SKM-1 treated with dmso at 0.1 percent for 144 hours (cell line): Measurements from ENCODE around the gene AIF1.

Experiments
- DNase-seq: peaks from one replicate; lab custom pipeline; 2025; ENCODE audit not compliant: unreplicated experiment; lab: John Stamatoyannopoulos, UW

Gene AIF1

DNA sequence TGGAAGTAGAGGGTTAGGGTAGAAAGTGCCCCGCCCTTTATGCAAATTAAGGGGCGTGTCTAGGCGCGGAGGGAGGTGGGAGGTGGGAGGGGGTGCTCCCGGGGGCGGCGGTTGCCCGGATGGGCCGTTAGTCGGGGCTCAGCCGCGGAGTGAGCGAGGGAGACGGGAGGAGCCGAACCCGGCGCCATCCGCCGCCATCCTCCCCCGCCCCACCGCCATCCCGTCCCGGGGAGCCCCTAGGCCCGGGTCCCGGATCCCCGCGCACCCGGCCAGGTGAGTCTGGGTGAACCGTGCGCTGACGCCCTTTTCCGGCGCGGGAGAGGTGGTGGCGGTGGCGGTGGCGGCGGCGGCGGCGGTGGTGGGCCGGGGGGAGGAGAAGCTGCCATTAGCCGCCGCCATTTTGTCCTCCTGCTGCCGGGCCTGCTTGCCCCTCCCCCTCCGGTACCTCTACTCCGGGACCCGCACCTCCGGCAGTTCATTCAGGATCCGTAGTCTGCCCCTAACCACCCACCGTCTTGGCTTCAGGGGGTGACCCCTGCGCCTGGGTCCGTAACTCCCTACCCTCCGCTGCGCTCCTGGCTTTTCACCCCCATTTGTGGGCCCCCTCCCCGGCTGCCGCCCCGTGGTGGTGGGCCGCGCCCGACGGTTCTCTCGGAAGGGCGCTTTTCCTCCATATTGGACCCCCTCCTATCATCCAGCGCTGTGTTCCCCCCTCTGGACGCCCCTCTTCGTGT is 5.7 kb downstream of the AIF1 start, which contains the start of gene PRRC2A:
Gene PRRC2A, plus strand, starts transcription at position 130 of the 734 bp plus-strand sequence. CDS start 2,075 bp downstream, outside the sequence.
- peak; percentile 63 for DNase-seq

DNA sequence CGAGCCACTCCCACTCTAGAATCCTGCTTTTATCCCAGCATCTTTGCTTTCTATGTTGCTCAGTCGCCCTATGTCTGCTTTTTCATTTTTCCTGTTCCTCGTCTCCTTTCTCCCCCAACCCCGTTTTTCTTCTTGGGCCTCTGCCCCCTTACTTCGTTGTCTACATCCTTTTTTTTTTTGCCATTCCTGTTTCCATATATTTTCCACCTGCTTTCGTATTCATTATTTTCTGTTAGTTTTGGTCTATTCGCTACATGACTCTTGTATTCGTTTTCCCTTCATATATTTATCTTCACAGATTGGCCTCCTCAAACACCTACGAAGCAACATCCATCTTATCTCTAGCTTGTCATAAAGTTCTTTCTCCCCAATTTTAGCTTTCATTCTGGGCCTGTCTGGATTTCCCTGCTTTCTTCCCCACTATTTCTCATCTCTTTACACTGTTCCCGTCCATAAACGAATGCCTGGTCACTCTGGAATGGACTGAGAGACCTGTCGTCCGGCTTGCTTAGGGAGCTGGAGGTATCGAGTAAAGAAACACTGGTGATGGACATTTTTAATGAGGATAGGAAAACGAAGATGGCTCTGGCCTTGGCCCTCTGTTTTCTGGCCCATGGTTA is 6.4 kb downstream of the AIF1 start:
- DNase-seq: no peak

DNA sequence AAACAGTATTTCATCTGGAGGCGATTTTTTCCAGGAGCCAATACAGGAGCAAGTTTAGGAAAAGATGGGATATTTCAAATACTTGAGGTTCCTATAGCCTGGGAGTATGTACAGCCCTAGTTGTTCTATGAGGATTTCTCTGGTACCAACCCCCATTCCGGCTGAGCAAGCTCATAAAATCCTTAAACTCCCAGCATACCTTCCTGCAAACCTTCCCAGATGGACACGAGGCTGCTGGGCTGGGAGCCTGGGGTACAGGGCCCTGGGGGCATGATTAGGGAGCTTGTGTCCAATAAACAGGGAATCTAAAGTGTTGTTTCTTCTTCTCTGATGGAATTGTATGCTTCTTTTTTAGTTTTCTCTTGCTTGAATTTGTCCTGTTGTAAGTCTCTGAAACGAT is 7.0 kb downstream of the AIF1 start:
- no peak for DNase-seq

DNA sequence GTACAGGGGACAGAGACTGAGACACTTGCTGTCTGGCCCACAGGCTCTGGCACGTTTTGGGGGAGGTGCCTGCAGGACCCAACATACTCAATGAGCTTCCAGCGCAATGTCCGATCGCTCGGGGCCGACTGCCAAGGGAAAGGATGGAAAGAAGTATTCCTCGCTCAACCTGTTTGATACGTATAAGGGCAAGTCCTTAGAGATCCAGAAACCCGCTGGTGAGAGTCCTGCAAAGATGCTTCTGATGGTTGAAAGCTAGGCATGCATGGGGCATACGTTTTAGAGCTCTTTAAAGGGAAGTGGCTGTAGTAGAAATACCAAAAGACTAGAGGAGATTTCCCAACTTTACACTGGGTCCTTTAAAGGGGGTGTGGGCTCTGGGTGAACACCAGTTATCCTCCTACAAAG is 7.7 kb downstream of the AIF1 start:
- DNase-seq: peak; percentile 69

DNA sequence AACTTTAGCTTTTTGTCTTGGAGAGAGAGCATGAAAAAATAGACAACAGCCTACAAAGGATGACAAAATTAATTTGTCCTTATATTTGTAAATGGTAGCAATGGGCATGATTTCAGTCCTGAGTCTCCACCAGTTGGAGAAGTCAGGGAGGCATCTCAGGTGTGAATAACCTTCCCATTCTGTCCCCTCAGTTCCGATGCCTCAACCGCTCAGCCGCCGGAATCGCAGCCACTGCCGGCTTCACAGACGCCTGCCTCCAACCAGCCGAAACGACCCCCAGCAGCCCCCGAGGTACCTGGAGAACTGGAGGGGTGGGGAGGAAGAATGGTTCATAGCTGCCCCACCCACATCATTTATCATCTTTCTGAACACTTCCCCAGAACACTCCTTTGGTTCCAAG is 9.0 kb downstream of the AIF1 start:
- no peak for DNase-seq

DNA sequence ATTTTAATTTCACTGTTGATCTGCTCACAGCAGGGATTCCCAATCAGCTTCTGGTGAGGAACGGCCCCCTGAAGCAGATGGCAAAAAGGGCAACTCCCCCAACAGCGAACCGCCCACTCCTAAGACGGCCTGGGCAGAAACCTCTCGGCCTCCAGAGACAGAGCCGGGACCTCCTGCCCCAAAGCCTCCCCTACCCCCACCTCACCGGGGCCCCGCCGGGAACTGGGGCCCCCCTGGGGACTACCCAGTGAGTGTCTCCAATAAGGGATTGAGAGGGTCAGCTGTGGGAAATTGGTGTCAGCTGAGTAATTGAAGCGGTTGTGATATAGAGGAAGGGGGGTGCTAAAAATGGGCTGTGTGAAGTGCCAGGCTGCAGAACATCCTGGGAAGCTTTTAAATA is 11.9 kb downstream of the AIF1 start:
- no peak for DNase-seq

DNA sequence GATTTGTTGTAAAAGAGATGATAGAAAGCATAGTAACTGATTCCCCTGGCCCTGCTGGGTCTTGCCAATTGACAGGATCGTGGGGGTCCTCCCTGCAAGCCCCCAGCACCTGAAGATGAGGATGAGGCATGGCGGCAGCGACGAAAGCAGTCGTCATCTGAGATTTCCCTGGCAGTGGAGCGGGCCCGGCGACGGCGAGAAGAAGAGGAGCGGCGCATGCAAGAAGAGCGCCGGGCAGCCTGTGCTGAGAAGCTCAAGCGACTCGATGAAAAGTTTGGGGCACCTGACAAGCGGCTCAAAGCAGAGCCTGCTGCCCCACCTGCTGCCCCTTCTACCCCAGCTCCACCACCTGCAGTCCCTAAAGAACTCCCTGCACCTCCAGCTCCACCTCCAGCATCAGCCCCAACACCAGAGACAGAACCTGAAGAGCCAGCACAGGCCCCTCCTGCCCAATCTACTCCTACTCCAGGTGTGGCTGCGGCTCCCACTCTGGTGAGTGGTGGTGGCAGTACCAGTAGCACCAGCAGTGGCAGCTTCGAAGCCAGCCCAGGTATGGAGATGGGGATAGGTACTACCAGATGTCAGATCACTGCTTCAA is 12.8 kb downstream of the AIF1 start:
- no peak for DNase-seq

DNA sequence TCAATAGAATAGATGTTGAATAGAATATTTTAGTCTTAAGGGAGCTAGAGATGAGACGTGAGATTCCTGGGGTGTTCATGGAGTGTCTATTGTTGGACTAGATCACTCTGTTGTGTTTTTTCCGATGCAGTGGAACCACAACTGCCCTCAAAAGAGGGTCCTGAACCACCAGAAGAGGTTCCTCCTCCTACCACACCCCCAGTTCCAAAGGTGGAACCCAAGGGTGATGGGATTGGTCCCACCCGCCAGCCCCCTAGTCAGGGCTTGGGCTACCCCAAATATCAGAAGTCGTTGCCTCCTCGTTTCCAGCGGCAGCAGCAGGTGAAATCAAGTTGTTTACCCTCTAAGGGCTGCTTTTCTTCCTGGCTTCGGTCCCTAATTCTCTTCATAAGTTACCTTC is 14.0 kb downstream of the AIF1 start:
- no peak for DNase-seq

DNA sequence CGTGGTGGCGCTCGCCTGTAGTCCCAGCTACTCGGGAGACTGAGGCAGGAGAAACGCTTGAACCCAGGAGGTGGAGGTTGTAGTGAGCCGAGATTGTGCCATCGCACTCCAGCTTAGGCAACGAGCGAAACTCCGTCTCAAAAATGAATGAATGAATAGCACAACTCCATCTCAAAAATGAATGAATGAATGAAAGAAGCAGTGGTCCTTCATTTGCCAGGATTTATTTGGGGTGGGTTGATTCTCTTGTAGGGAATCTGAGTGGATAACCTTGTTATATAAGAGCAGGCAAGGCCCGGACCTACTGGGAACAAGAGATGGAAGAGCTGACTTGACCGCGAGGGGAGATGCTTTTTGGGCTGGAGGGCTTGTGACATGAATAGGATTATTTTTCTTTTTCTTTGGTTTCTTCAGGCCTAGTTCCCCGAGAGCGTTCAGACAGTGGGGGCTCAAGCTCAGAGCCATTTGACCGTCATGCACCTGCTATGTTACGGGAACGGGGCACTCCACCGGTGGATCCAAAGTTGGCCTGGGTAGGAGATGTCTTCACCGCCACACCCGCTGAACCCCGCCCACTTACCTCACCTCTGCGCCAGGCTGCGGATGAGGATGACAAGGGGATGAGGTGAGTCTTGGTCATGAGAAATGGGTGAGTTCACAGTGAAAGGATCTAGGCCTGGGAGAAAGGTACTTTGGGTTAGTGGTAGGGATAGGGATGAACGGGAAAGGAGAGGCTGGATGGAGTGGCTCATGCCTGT is 15.3 kb downstream of the AIF1 start:
- DNase-seq: no peak

DNA sequence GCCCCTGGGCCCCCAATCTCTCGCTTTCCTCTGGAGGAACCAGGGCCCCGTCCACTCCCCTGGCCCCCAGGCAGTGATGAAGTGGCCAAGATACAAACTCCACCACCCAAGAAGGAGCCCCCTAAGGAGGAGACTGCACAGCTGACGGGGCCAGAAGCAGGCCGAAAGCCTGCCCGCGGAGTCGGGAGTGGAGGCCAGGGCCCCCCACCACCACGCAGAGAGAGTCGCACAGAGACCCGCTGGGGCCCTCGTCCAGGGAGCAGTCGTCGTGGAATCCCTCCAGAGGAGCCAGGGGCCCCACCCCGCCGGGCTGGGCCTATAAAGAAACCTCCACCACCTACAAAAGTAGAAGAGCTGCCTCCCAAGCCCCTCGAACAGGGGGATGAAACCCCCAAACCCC is 16.2 kb downstream of the AIF1 start:
- no peak for DNase-seq

DNA sequence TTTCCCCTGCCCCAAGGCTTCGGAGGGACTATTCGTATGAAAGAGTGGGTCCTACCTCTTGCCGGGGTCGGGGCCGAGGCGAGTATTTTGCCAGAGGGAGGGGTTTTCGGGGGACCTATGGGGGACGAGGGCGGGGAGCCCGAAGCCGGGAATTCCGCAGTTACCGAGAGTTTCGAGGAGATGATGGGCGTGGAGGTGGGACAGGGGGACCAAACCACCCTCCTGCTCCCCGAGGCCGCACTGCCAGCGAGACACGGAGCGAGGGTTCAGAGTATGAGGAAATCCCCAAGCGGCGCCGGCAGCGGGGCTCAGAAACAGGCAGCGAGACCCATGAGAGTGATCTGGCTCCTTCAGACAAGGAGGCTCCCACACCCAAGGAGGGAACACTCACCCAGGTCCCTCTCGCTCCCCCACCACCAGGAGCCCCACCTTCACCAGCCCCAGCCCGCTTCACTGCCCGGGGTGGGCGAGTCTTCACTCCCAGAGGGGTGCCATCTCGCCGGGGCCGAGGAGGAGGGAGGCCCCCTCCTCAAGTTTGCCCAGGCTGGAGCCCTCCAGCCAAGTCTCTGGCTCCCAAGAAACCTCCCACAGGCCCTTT is 16.7 kb downstream of the AIF1 start:
- no peak for DNase-seq

DNA sequence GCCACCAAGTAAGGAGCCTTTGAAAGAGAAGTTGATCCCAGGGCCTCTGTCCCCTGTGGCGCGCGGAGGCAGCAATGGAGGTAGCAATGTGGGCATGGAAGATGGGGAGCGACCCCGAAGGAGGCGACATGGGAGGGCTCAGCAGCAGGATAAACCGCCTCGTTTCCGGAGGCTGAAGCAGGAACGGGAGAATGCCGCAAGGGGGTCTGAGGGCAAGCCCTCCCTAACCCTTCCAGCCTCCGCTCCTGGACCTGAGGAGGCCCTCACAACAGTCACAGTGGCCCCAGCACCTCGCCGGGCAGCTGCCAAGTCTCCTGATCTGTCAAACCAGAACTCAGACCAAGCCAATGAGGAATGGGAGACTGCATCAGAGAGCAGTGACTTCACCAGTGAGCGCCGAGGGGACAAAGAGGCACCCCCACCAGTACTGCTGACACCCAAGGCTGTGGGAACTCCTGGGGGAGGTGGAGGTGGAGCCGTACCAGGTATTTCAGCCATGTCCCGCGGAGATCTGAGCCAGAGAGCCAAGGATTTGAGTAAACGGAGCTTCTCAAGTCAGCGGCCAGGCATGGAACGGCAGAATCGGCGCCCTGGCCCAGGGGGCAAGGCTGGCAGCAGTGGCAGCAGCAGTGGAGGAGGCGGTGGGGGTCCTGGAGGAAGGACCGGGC is 17.4 kb downstream of the AIF1 start:
- no peak for DNase-seq

DNA sequence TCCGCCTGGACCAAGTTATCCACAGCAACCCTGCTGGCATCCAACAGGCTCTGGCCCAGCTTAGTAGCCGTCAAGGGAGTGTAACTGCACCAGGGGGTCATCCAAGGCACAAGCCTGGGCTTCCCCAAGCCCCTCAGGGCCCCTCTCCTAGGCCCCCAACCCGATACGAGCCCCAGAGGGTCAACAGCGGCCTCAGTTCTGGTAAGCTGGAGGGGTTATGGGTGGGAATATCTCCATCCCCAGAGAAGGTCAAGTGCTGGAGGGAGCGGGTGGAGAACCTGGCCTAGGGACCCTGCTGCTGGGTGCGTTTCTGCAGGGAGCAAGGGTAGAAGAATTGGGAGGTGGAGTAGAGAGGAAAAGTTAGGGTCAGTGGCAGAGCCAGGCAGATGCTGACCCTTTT is 18.4 kb downstream of the AIF1 start:
- no peak for DNase-seq

DNA sequence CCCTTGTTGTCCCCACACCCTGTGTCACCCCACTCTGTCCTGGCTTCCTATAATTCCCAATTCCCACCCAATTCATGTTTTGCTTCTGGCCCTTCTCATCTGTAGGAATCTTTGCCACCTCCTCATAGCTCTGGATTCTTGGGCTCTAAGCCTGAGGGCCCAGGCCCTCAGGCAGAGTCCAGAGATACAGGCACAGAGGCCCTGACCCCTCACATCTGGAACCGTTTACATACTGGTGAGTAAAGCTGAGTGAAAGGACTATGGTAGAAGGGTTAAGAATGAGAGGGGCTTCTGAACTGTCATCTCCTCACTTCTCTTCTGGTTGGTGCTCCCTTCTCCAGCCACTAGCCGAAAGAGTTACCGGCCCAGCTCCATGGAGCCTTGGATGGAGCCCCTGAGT is 19.1 kb downstream of the AIF1 start:
- DNase-seq: no peak

DNA sequence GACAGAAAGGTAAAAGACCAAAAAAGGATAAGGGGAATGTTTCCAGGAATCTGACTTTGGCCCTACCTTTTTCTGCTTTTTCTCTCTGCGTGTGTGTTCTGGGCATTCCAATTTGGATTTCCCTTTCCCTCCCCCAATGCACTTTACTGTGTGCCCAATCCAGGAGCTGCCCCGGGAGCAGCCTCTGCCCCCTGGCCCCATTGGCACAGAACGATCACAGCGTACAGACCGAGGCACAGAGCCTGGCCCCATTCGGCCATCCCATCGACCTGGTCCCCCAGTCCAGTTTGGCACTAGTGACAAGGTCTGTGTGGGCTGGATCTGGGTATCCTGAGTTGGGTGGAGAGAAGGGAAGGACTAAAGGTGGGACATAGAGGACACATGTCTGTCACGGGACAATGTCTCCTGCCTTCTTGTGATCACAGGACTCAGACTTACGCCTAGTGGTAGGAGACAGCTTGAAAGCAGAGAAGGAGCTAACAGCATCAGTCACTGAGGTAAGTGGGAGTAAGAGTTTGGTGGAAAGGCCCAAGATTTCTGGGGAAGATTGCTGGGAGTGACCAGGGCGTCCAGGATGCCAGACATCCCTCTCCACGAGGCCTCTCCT is 20.0 kb downstream of the AIF1 start:
- no peak for DNase-seq

DNA sequence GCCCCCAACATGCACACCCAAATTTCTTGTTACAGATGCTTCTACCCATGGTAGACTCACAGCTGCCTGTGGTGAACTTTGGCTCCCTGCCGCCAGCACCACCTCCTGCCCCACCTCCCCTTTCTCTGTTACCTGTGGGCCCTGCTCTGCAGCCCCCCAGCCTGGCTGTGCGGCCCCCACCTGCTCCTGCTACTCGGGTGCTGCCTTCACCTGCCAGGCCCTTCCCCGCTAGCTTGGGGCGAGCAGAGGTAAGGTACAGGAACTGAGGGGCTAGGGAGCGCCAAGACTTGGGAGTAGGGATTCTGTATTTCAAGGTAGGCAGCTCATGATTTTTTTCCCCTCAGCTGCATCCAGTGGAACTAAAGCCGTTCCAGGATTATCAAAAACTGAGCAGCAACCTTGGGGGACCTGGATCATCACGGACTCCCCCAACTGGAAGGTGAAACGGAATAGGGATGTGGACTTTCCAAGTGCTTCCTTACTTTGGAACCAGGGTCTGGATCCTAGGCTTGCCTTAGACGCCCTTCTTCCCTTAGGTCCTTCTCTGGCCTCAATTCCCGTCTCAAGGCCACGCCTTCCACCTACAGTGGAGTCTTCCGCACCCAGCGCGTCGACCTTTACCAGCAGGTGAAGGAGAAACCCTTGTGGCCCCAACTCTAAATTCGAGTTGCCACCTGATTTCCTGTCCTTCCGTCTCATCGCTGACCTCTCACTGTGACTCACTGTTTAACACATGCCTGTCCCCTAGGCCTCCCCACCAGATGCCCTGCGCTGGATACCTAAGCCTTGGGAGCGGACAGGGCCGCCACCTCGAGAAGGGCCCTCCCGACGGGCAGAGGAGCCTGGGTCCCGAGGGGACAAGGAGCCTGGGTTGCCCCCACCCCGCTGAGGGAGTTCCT is 21.9 kb downstream of the AIF1 start:
- no peak for DNase-seq

DNA sequence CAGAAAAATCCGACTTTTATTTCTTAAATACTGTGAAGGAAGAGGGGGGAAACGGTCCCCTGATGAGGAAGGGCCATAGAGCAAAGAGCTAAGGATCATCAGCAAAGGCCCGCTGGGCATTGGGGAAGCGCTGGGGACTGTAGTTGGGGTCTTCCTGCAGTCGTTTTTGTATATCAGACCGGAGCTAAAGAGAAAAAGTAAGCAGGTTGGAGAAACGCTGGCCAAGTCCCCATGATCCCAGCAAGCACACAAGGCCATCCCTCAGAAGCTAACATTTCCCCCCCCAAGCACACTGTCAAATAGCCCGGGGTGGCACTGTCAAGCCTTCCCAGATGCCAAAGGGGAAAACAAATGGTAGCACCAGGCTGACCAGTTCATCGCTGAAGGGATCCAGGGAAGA is 24.0 kb downstream of the AIF1 start:
- DNase-seq: no peak

DNA sequence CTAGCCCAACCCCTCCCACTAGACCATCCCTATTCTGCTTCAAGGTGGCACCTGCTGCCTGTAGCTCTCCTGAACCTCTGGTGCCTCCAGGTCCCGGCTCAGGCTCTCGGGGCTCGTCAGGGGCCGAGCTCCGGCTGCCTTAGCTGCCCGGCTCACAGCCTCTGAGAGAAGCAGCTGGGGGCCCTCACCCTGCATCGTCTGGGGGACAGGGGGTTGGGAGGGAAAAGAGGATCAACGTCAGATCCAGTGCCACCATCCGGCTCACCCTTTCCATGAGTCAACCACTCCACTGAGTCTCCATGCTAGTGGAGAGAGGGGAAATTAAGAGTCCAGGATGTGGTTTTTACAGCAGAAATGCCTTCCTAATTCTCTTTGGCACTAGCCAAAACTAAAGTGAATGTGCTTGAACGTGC is 24.4 kb downstream of the AIF1 start:
- DNase-seq: no peak

DNA sequence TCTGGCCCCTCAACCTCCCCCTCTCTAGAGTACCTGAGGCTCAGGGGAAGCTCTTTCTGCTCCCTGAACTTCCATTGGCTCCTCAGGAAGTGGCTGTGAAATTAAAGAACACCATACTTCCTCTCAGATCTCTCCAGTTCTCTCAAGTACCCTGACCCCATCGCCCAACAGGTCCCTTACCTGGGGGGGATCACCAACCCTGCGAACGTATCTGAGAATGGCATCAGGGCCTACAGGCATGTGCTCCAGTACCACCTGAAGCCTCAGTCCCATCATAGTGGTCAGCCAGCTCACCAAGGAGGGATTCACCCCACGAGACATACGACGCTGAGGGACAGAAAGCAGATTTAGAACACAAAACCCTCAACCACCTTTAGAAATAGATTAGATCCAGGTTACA is 25.6 kb downstream of the AIF1 start:
- no peak for DNase-seq
